CD14-positive monocyte (primary cell): Measurements from ENCODE around the gene RTL5. TPM values are rescaled to one million over a fixed set of nuclear protein-coding genes. Genes with fewer than 3 reads are reported as not detected.
A peak's percentile ranks its signal among the peaks of the same experiment; 100 is the strongest.

Experiments
- DNase-seq, 3 donors: peaks; one replicate each; pipeline ENCODE4 v3.0.0-alpha.2; 2011 to 2022
- H2AFZ ChIP-seq: 2 replicates; pipeline ENCODE4 v1.6.0; 2012; ENCODE audit warnings: mild to moderate bottlenecking, low read depth, low read length, inconsistent platforms; ENCODE audit not compliant: insufficient read depth, poor library complexity, severe bottlenecking
- H3K27ac ChIP-seq, 2 donors: 1 replicate in 1 of 2; 2 replicates in 1 of 2; pipeline ENCODE4 v1.5.1; 2012 to 2013; ENCODE audit warnings: low read length in 2 of 2, control low read depth in 1 of 2, inconsistent platforms in 1 of 2, low read depth in 1 of 2, mild to moderate bottlenecking in 1 of 2
- H3K27me3 ChIP-seq, 2 donors: one replicate each; pipeline versions ENCODE4 v1.6.0 to v1.6.1; 2011 to 2013; ENCODE audit warnings: low read length in 2 of 2; ENCODE audit not compliant: control insufficient read depth in 2 of 2, insufficient read depth in 2 of 2
- H3K36me3 ChIP-seq, 2 donors: replicated peaks in 1 of 2; 1 replicate in 1 of 2; 2 replicates in 1 of 2; pipeline versions ENCODE4 v1.5.1 to v1.6.1; 2012 to 2013; ENCODE audit warnings: low read length in 2 of 2, control low read depth in 1 of 2, inconsistent platforms in 1 of 2, mild to moderate bottlenecking in 1 of 2; ENCODE audit not compliant: insufficient read depth in 2 of 2, control insufficient read depth in 1 of 2
- H3K4me1 ChIP-seq, 2 donors: 1 replicate in 1 of 2; 2 replicates in 1 of 2; pipeline versions ENCODE4 v1.5.1 to v1.6.1; 2012 to 2013; ENCODE audit warnings: low read length in 2 of 2, control low read depth in 1 of 2, inconsistent platforms in 1 of 2, mild to moderate bottlenecking in 1 of 2, moderate library complexity in 1 of 2; ENCODE audit not compliant: insufficient read depth in 2 of 2, control insufficient read depth in 1 of 2
- H3K4me2 ChIP-seq: replicated peaks from 2 replicates; pipeline ENCODE3; 2012; ENCODE audit warnings: low read length, moderate library complexity, mild to moderate bottlenecking; ENCODE audit not compliant: poor library complexity, severe bottlenecking; ENCODE audit errors: extremely low read depth
- H3K4me3 ChIP-seq, 3 experiments: fragments of 200-600 bp in 1 of 3; sonication (generic) in 1 of 3; replicated peaks in 1 of 3; 1 replicate in 2 of 3; 2 replicates in 1 of 3; pipeline ENCODE4 v1.5.1; 2011 to 2013; ENCODE audit warnings: low read length in 3 of 3, mild to moderate bottlenecking in 3 of 3, control low read depth in 2 of 3, low read depth in 2 of 3, inconsistent platforms in 1 of 3, moderate library complexity in 1 of 3
- H3K79me2 ChIP-seq: 2 replicates; pipeline ENCODE4 v1.6.0; 2012; ENCODE audit warnings: mild to moderate bottlenecking, control low read depth, inconsistent platforms, low read length, moderate library complexity; ENCODE audit not compliant: insufficient read depth
- H3K9ac ChIP-seq: 2 replicates; pipeline ENCODE4 v1.6.0; 2017; ENCODE audit warnings: low read length, mild to moderate bottlenecking; ENCODE audit not compliant: insufficient read depth, poor library complexity, severe bottlenecking
- H3K9me3 ChIP-seq, 2 donors: replicated peaks in 1 of 2; 1 replicate in 1 of 2; 2 replicates in 1 of 2; pipeline versions ENCODE4 v1.5.1 to v1.6.1; 2012 to 2013; ENCODE audit warnings: low read length in 2 of 2, control low read depth in 1 of 2; ENCODE audit not compliant: control insufficient read depth in 1 of 2, insufficient read depth in 1 of 2
- H4K20me1 ChIP-seq: 2 replicates; pipeline ENCODE4 v1.6.0; 2012; ENCODE audit warnings: mild to moderate bottlenecking, low read length, control low read depth, moderate library complexity; ENCODE audit not compliant: insufficient read depth
- H3K27ac Mint-ChIP-seq, 7 donors: one replicate each; pipeline ENCODE4 v1.8.0; 2020; ENCODE audit warnings: mild to moderate bottlenecking in 7 of 7, mixed read lengths in 7 of 7, moderate library complexity in 6 of 7, inconsistent platforms in 2 of 7
- H3K27me3 Mint-ChIP-seq, 3 donors: one replicate each; pipeline ENCODE4 v1.8.0; 2021 to 2022; ENCODE audit warnings: low read depth in 3 of 3, mild to moderate bottlenecking in 3 of 3, mixed read lengths in 3 of 3, moderate library complexity in 3 of 3, inconsistent platforms in 1 of 3
- H3K36me3 Mint-ChIP-seq, 2 donors: one replicate each; pipeline ENCODE4 v1.8.0; 2020; ENCODE audit warnings: mixed read lengths in 2 of 2, inconsistent platforms in 1 of 2, mild to moderate bottlenecking in 1 of 2
- H3K4me1 Mint-ChIP-seq: one replicate; pipeline ENCODE4 v1.8.0; 2020; ENCODE audit warnings: mild to moderate bottlenecking, mixed read lengths
- H3K4me3 Mint-ChIP-seq, 2 donors: one replicate each; pipeline ENCODE4 v1.8.0; 2020; ENCODE audit warnings: mild to moderate bottlenecking in 2 of 2, mixed read lengths in 2 of 2, moderate library complexity in 1 of 2
- H3K9me3 Mint-ChIP-seq, 7 donors: one replicate each; pipeline ENCODE4 v1.8.0; 2020 to 2022; ENCODE audit warnings: mixed read lengths in 7 of 7, mild to moderate bottlenecking in 6 of 7, moderate library complexity in 6 of 7, inconsistent platforms in 2 of 7
- WGBS: methylation state at CpG from one replicate; pipeline ENCODE4 v1.1.5; 2013; ENCODE audit warnings: missing lambda C conversion rate; ENCODE audit not compliant: insufficient coverage; 5-methylcytosine and 5-hydroxymethylcytosine counted together
- intact Hi-C, 2 donors: fragments of 100-400 bp; cut with micrococcal nuclease; formaldehyde crosslinking; loops; one replicate each; pipeline versions ENCODE4 v1.15.0 to v1.15.1; 2023
- polyA plus RNA-seq, 3 donors: library from polyadenylated mRNA; depleted of rRNA in 1 of 3; unstranded in 2 of 3; stranded (reverse) in 1 of 3; fragments of 300-500 nt in 2 of 3; fragments of >200 nt in 1 of 3; fragmentation: Illumina TruSeq in 2 of 3; gene quantifications; 1 replicate in 2 of 3; 2 replicates in 1 of 3; pipeline ENCODE4 v1.2.3, GENCODE V29; 2012 to 2021
- TF ChIP-seq, protein P1 (sequence below): fragments of 200-600 bp; IDR thresholded peaks from one replicate; pipeline ENCODE4 v1.8.0; 2022; ENCODE audit warnings: antibody characterized with exemption, mild to moderate bottlenecking

The RTL5 gene
- polyA plus RNA-seq, 3 donors = 0.24 to 4.9 (median 0.59) TPM

DNA sequence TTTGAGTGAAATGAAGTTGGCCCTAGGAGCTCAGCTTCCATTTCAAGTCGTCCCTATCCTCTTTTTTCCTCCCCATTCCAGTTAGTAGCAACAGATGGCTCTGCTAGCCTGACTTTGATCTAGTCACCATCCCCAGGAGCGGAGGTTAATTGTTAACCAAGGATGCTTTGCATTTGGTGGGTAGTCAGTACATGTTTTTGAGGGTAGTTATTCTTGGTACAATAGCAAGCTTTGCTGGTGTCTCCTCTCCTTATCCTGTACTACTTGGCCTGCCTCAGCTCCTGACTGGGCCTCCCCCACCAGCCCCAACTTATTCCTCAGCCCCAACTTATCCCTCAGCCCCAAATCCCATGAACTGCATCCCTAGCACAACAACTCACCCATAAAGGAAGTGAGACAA lies 14.8 kb upstream of the RTL5 start:
- no peak overlapping the region for H3K4me3 ChIP-seq
- H3K36me3 Mint-ChIP-seq = peaks cover 27 to 30% of the 10 kb centered on the region in 2 donors
- H3K27ac Mint-ChIP-seq = peak overlapping the region in 1 of 7 donors; percentile 10
- H3K9ac ChIP-seq = no peak overlapping the region
- H3K27me3 Mint-ChIP-seq = peaks cover 0 to 15% (median 0%) of the 10 kb centered on the region in 3 donors
- peaks cover 75% of the 10 kb centered on the region for H4K20me1 ChIP-seq
- H3K4me1 Mint-ChIP-seq = peaks cover 13% of the 10 kb centered on the region
- no peaks in the 10 kb centered on the region for H3K9me3 Mint-ChIP-seq
- H3K27ac ChIP-seq = no peak overlapping the region
- no peak for DNase-seq
- no peak overlapping the region for H3K4me2 ChIP-seq
- no peak overlapping the region for H2AFZ ChIP-seq
- no peak overlapping the region for H3K4me3 Mint-ChIP-seq
- H3K4me1 ChIP-seq = peaks cover 0 to 10% of the 10 kb centered on the region in 2 donors
- peaks cover 0 to 3% of the 10 kb centered on the region in 2 donors for H3K27me3 ChIP-seq
- no CpG with 5 or more reads among the region's 2 CpGs for WGBS
- no peaks in the 10 kb centered on the region for H3K79me2 ChIP-seq
- intact Hi-C loops = no loop called here
- no peaks in the 10 kb centered on the region for H3K9me3 ChIP-seq
- H3K36me3 ChIP-seq = peaks cover 21 to 27% of the 10 kb centered on the region in 2 donors
- TF ChIP-seq, protein P1, sequence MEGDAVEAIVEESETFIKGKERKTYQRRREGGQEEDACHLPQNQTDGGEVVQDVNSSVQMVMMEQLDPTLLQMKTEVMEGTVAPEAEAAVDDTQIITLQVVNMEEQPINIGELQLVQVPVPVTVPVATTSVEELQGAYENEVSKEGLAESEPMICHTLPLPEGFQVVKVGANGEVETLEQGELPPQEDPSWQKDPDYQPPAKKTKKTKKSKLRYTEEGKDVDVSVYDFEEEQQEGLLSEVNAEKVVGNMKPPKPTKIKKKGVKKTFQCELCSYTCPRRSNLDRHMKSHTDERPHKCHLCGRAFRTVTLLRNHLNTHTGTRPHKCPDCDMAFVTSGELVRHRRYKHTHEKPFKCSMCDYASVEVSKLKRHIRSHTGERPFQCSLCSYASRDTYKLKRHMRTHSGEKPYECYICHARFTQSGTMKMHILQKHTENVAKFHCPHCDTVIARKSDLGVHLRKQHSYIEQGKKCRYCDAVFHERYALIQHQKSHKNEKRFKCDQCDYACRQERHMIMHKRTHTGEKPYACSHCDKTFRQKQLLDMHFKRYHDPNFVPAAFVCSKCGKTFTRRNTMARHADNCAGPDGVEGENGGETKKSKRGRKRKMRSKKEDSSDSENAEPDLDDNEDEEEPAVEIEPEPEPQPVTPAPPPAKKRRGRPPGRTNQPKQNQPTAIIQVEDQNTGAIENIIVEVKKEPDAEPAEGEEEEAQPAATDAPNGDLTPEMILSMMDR = no peak

DNA sequence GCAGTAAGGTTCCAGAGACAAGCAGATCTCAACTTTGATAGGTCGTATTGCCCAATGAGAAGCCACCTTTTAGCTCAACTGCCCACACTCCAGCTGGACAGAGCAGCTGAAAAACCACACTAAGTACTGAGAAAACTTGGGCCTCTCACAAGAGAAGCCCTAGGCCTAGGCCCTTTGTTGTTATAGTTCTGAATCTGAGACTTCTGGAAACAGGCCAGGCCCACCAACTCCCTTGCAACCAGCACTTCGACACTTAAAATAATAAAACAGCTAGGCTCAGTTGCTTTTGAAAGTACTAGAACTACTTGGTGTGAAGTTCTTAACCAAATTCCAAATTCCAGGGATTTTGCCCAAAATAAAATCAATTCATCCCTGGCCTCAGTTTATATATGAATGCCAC lies 13.5 kb upstream of the RTL5 start:
- no peak overlapping the region for H3K9ac ChIP-seq
- H3K36me3 ChIP-seq = peaks cover 30 to 33% of the 10 kb centered on the region in 2 donors
- peaks cover 0 to 3% of the 10 kb centered on the region in 2 donors for H3K27me3 ChIP-seq
- no peaks in the 10 kb centered on the region for H3K9me3 ChIP-seq
- TF ChIP-seq, protein P1 = no peak
- no peak overlapping the region for H3K4me3 ChIP-seq
- H3K27ac ChIP-seq = no peak overlapping the region
- H3K4me2 ChIP-seq = no peak overlapping the region
- DNase-seq = no peak
- peaks cover 30 to 40% of the 10 kb centered on the region in 2 donors for H3K36me3 Mint-ChIP-seq
- H3K9me3 Mint-ChIP-seq = peaks cover 0 to 2% (median 0%) of the 10 kb centered on the region in 7 donors
- intact Hi-C loops = no loop called here
- peaks cover 0 to 20% (median 0%) of the 10 kb centered on the region in 3 donors for H3K27me3 Mint-ChIP-seq
- no peaks in the 10 kb centered on the region for H3K79me2 ChIP-seq
- no peak overlapping the region for H3K4me3 Mint-ChIP-seq
- H3K27ac Mint-ChIP-seq = no peak overlapping the region
- H3K4me1 Mint-ChIP-seq = peaks cover 25% of the 10 kb centered on the region
- WGBS = 0% methylated on average over 1 of the region's 2 CpGs
- peaks cover 78% of the 10 kb centered on the region for H4K20me1 ChIP-seq
- H3K4me1 ChIP-seq = peaks cover 5 to 10% of the 10 kb centered on the region in 2 donors
- H2AFZ ChIP-seq = no peak overlapping the region
